ENCODE measurements around the gene TLK2.
"Not testable (repeated sequence)": the region's sequence is repeated elsewhere in the genome, so short reads cannot be mapped to it uniquely, and the experiment has no call there.

Gene TLK2

DNA sequence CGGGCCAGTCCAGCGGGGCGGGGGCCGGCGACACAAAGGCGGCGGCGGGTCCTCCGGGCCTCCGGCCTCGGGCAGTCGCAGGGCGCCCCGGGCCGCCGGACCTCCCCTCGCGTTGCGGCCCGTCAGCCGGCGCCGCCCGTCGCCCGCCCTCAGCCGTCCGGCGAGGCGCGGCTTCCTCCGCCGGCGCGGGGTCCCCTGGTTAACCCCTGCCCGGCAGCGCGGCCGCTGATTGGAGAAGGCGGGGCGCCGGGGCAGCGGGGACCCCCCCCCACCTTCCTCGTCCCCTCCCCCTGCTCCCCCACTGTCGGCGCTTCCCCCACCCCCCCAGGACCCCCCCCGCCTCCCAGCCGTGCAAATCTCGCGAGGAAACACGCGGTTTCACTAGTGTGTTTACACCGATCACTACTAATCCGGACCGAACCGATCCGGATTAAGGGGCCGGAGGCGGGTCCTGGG lies at the start of gene TLK2:
Gene TLK2, plus strand, starts transcription at position 402 of the 456 bp plus-strand sequence. CDS start 2,301 bp downstream, outside the sequence.
- Histone ChIP-seq H3K36me3 (replicated peaks) (peaks cover 11% of the 10 kb centered on the region), H3K9me3 (no peaks in the 10 kb centered on the region), H3K4me3 (peak within 1 kb of the TSS; percentile 54), H3K27me3 (ENCODE audit: low read depth) (no peaks in the 10 kb centered on the region), H3K4me1 (no peaks in the 10 kb centered on the region)
- in situ Hi-C loops (cut with MboI; ENCODE audit: low sequenced_read_pairs), result no loop called here
- peak; percentile 76 to 84 for DNase-seq (ENCODE audit: low spot score in 2 of 2)

DNA sequence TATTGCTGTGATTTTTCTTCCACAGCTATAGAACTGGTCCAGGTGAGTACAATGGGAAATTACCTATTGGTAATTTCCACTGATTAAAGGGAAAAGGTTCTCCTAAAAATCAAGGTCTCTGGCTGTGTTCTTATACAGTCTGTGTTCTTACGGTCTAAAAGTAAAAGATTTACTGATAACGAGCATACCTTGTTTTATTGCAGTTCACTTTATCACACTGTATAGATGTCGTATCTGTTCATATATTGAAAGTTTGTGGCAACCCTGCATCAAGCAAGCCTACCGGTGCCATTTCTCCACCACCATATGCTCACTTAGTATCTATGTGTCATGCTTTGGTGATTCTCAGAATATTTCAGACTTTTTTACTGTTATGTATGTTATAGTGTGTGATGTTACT lies 43.4 kb upstream of the TLK2 start:
- H3K9me3 ChIP-seq; in situ Hi-C loops (cut with MboI; ENCODE audit: low sequenced_read_pairs); H3K27me3 ChIP-seq (ENCODE audit: low read depth); H3K4me3 ChIP-seq; H3K36me3 ChIP-seq (replicated peaks); H3K4me1 ChIP-seq; DNase-seq (ENCODE audit: low spot score in 2 of 2): not testable (repeated sequence)

DNA sequence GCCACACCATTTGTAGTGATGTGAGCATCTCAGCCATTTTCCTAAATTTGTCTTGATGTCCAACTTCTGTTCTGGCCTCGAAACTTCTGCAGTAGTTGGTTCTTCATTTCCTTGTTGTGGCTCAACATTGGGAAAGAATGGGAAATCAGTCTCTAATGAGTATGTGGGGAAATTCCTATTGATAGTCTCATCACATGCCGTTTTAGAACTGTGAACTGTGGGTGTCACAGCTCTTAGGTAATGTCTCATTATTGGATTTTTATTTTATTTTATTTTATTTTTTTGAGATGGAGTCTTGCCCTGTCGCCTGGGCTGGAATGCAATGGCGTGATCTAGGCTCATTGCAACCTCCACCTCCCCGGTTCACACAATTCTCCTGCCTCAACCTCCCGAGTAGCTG lies 37.4 kb upstream of the TLK2 start:
- H3K27me3 ChIP-seq (ENCODE audit: low read depth); H3K4me3 ChIP-seq; DNase-seq (ENCODE audit: low spot score in 2 of 2); H3K4me1 ChIP-seq; in situ Hi-C loops (cut with MboI; ENCODE audit: low sequenced_read_pairs); H3K9me3 ChIP-seq: not testable (repeated sequence)
- peaks cover 32% of the 10 kb centered on the region for H3K36me3 ChIP-seq (replicated peaks)

DNA sequence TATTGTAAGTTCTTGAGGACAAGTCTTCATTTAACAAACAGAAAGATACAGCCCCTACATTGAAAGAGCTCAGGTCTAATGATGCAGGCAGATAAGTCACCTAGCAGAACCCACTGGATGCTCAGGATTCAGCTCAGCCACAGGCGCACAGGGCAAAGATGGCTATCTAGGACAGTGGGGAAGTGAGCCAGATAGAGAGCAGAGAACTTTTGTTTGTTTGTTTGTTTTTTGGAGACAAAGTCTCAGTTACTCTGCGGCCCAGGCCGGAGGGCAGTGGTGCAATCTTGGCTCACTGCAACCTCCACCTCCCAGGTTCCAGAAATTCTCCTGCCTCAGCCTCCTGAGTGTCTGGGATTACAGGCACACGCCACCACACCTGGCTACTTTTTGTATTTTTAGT lies 34.6 kb upstream of the TLK2 start:
- no peak for DNase-seq (ENCODE audit: low spot score in 2 of 2)
- no peaks in the 10 kb centered on the region for H3K4me1 ChIP-seq
- H3K27me3 ChIP-seq (ENCODE audit: low read depth), result no peaks in the 10 kb centered on the region
- H3K36me3 ChIP-seq (replicated peaks), result peaks cover 52% of the 10 kb centered on the region
- no peaks in the 10 kb centered on the region for H3K9me3 ChIP-seq
- in situ Hi-C loops (cut with MboI; ENCODE audit: low sequenced_read_pairs), result no loop called here
- H3K4me3 ChIP-seq, result no peak overlapping the region

DNA sequence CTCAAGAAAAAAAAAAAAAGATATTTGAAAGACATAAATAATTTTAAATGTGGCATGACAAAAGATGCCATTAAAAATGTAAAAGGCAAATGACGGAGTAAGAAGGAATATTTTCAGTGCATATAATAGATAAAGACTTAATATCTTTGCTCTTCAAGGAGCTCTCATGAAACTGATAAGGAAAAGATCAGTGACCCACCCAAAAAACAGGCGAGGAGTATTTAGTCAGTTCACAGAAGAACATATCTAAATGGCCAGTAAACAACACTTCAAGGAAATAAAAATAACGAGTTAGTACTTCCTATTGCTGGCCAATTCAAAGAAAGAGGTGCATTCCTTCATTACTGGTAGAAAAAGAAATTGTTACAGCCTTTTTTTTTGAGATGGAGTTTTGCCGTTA lies 32.8 kb upstream of the TLK2 start:
- H3K9me3 ChIP-seq; in situ Hi-C loops (cut with MboI; ENCODE audit: low sequenced_read_pairs): not testable (repeated sequence)
- H3K36me3 ChIP-seq (replicated peaks), result peaks cover 47% of the 10 kb centered on the region

DNA sequence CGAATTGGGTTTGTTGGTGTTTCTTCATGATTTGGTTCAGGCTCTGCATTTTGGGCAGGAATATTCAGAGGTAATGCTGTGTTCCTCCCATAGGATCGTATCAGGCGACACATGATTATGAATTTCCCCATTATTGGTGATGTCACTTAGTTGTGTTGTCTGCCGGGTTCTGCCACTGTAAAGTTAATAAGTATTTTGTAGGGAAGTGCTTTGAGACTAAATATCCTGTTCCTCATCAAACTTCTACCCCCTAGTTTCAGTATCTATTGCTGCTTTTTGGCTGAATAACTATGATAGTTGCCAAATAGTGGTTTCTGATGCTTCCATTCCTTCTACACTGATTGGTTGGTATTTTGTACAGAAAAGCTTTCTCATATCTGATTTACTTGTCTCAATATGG lies 26.4 kb upstream of the TLK2 start:
- in situ Hi-C loops (cut with MboI; ENCODE audit: low sequenced_read_pairs); H3K27me3 ChIP-seq (ENCODE audit: low read depth); H3K9me3 ChIP-seq; H3K4me1 ChIP-seq; H3K4me3 ChIP-seq; DNase-seq (ENCODE audit: low spot score in 2 of 2): not testable (repeated sequence)
- peaks cover 16% of the 10 kb centered on the region for H3K36me3 ChIP-seq (replicated peaks)

More for the DNA sequence above, 32.8 kb upstream of the TLK2 start:
- DNase-seq (ENCODE audit: low spot score in 2 of 2); H3K27me3 ChIP-seq (ENCODE audit: low read depth); H3K4me3 ChIP-seq; H3K4me1 ChIP-seq: not testable (repeated sequence)

DNA sequence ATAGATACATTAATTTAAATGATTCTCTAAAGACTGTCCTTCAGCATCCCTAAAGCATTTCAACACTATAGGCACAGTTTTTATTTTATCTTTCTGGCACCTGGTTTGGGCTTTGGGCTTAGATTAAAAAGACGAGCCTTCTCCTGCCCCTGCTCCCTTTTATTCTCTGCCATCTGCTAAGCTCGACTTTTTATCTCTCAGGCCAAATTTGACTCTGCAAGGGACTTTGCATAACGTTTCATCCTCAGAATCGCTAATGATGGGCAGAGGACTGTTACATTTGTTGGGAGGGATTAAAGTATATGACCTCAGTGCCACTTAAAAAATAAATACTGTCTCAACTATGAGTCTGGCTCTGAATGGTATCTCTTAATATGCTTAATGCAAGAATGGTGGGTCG lies 25.6 kb upstream of the TLK2 start:
- DNase-seq (ENCODE audit: low spot score in 2 of 2); H3K27me3 ChIP-seq (ENCODE audit: low read depth); H3K9me3 ChIP-seq; H3K4me3 ChIP-seq; H3K4me1 ChIP-seq; in situ Hi-C loops (cut with MboI; ENCODE audit: low sequenced_read_pairs): not testable (repeated sequence)
- H3K36me3 ChIP-seq (replicated peaks), result peaks cover 10% of the 10 kb centered on the region

DNA sequence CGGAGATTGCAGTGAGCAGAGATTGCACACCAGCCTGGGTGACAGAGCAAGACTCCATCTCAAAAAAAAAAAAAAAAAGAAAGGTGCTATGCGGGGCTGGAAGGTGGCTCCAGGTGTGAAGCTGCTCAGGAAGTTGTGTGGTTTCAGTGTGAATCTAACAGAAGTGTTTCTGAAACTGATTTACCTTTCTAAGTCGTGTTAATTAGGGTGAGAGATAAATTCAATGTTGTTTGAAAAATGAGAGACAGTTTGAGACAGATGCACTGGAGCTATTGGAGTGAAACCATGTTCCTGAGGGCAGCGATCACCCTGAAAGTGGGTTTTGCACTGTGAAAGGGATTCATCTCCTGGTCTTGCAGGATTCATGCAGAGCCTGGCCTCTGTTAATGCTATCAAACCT lies 25.0 kb upstream of the TLK2 start:
- H3K4me1 ChIP-seq; in situ Hi-C loops (cut with MboI; ENCODE audit: low sequenced_read_pairs); H3K27me3 ChIP-seq (ENCODE audit: low read depth); H3K36me3 ChIP-seq (replicated peaks); H3K9me3 ChIP-seq; H3K4me3 ChIP-seq; DNase-seq (ENCODE audit: low spot score in 2 of 2): not testable (repeated sequence)

DNA sequence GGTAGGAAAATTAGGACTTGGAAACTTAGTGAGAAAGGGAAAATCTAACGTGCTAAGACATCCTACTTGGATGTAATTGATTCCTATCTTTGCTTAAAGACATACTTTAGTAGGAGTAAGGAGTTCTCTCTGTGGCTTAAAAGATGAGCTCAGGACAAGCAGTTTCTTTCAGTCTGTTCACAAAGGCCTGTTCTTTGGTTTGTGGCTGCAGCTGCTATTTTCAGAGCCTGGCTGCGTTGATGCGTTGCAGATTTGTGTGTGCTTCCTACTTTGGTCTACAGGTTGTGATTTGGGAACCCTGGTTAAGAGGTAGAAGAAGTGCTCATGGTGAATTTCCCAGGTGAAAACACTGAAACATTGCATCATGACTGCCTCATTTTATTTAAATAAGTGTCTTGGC lies 24.5 kb upstream of the TLK2 start:
- in situ Hi-C loops (cut with MboI; ENCODE audit: low sequenced_read_pairs); H3K4me3 ChIP-seq; H3K36me3 ChIP-seq (replicated peaks); H3K4me1 ChIP-seq; H3K27me3 ChIP-seq (ENCODE audit: low read depth); DNase-seq (ENCODE audit: low spot score in 2 of 2); H3K9me3 ChIP-seq: not testable (repeated sequence)

DNA sequence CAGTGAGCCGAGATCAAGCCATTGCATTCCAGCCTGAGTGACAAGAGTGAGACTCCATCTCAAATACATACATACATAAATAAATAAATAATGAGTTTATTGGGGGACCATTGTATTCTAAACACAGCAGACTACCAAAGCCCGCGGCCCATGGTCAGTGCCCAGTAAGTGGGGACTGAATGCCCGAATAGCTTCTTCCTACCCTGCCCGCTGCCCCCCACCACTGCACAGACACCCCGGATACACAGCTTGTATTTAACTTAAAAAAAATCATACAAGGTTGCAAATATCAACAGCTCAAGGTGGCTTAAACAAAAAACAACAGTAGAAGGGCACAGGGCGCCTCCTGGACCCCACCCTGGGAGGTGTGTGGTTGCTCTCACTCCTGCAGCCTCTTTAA lies 22.6 kb upstream of the TLK2 start:
- in situ Hi-C loops (cut with MboI; ENCODE audit: low sequenced_read_pairs), result no loop called here
- Histone ChIP-seq H3K36me3 (replicated peaks) (no peaks in the 10 kb centered on the region), H3K4me1 (no peaks in the 10 kb centered on the region), H3K27me3 (ENCODE audit: low read depth) (no peaks in the 10 kb centered on the region), H3K4me3 (no peak overlapping the region), H3K9me3 (no peaks in the 10 kb centered on the region)
- no peak for DNase-seq (ENCODE audit: low spot score in 2 of 2)

DNA sequence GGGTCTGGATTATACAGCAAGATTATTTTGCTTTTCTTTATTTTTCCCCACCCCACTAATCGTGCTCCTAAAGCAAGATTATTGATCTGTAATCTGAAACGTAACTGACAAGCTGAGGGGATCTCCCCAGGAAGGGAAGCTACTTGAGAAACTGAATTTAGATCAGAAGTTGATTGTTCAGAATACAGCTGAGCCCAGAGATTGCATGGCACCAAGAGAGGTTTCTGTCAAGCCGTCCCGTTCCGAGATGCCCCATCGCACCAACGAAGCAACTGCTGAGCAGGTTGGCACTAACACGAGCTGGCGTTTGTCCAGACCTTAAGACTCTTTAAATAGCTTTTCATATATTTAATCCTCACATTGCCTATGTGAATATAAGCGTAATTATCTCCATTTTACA lies 20.1 kb upstream of the TLK2 start:
- H3K4me1 ChIP-seq; in situ Hi-C loops (cut with MboI; ENCODE audit: low sequenced_read_pairs); H3K9me3 ChIP-seq; H3K27me3 ChIP-seq (ENCODE audit: low read depth); H3K36me3 ChIP-seq (replicated peaks); H3K4me3 ChIP-seq; DNase-seq (ENCODE audit: low spot score in 2 of 2): not testable (repeated sequence)

DNA sequence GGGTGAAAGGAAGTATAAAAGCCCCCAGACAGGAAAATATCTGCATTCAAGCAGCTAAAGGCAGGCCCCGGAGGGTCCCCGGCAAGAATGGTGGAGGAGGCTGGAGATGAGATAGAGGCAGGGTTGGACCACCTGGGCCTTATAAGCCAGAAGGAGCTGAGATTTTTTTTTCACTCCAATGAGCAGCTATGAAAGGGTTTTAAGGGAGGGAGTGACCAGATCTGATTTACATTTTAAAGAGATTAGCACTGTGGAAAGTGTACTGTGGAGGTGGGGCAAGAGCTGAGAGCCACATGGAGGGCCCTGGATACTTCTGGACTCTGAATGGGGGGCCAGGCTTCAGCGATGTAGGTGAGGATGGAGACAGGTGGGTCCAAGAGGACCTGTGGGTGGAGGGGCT lies 14.2 kb upstream of the TLK2 start:
- H3K9me3 ChIP-seq; in situ Hi-C loops (cut with MboI; ENCODE audit: low sequenced_read_pairs); H3K36me3 ChIP-seq (replicated peaks); H3K4me1 ChIP-seq; H3K4me3 ChIP-seq; H3K27me3 ChIP-seq (ENCODE audit: low read depth): not testable (repeated sequence)
- peak in 1 of 2 experiments; percentile 44 for DNase-seq (ENCODE audit: low spot score in 2 of 2)

DNA sequence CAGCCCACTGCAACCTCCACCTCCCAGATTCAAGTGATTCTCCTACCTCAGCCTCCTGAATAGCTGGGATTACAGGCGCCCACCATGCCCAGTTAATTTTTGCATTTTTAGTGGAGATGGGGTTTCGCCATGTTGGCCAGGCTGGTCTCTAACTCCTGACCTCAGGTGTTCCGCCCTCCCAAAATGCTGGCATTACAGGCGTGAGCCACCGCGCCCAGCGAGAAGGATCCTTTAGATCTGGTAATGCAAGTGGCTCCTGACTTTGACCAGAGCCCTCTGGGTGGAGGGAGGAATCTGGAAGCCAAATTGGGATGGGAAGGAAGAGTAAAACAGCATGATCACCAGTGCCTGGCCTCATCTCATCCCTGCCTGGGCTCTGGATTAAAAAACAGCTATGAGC lies 13.4 kb upstream of the TLK2 start:
- H3K27me3 ChIP-seq (ENCODE audit: low read depth); H3K9me3 ChIP-seq; H3K4me1 ChIP-seq; in situ Hi-C loops (cut with MboI; ENCODE audit: low sequenced_read_pairs); H3K4me3 ChIP-seq; H3K36me3 ChIP-seq (replicated peaks); DNase-seq (ENCODE audit: low spot score in 2 of 2): not testable (repeated sequence)

DNA sequence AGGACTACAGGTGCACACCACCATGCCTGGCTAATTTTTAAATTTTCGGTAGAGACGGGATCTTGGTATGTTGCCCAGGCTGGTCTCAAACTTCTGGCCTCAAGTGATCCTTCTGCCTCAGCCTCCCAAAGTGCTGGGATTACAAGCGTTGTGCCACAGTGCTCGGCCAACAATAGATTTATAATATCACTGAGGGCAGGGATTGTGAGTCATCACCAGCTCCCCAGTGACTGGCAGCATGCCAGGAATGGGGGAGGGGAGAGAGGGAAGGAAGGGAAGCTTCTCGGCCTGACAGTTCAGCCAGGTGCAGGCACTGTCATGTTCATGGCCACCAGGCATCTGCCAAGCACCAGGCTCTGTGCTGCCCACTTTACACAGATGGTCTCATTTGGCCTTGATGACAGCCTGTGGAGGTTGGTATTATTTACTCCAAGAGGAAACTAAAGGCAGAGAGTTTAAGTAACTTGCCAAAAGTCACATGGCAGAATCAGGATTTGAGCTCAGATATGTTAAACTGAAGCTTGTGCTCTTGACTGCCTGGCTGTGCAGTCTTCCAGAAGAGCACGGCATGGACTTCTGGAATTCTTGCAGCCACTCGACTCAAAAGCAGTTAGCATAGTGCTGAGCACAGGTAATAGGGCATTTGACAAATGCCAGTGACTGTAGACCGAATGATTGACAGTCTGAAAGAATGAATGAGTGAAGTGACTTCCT lies 7.8 kb upstream of the TLK2 start:
- H3K4me3 ChIP-seq; H3K27me3 ChIP-seq (ENCODE audit: low read depth); H3K36me3 ChIP-seq (replicated peaks); H3K9me3 ChIP-seq; in situ Hi-C loops (cut with MboI; ENCODE audit: low sequenced_read_pairs); H3K4me1 ChIP-seq: not testable (repeated sequence)
- peak; percentile 28 to 82 for DNase-seq (ENCODE audit: low spot score in 2 of 2)

DNA sequence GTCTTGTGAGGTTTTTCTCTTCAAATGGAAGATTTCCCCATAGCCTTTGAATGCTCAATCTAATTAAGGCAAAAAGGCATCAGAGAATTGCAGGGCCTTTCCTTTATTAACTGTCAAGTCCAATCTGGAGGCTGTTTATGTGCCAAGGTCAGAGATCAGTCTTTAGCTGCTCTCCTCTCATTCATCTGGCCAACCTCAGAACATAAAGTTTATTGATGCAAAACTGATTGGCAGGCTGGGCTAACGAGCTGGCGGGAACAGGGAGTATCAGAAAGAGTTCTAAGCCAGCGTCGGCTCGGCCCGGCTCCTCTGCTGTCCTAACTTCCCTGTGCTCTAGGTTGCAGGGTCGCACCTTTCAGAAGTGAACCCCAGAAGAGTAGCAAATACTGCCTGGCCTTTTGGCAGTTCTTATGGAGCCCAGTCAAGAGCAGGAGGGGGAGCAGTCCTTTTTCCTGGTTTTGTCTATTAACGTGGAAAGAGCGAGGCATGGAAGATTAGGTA lies 7.2 kb upstream of the TLK2 start:
- H3K9me3 ChIP-seq; H3K4me3 ChIP-seq; H3K27me3 ChIP-seq (ENCODE audit: low read depth); in situ Hi-C loops (cut with MboI; ENCODE audit: low sequenced_read_pairs); DNase-seq (ENCODE audit: low spot score in 2 of 2); H3K4me1 ChIP-seq; H3K36me3 ChIP-seq (replicated peaks): not testable (repeated sequence)

Measured in HAP-1 (cell line).